IMR-90 (cell line): ENCODE data around the gene RNF224. TPM values are rescaled to one million over a fixed set of nuclear protein-coding genes. Genes with fewer than 3 reads are reported as not detected.

ENCODE experiments used
- ATAC-seq: fragments of 200-7000 bp; cut with Tn5 transposase; 2 replicates; pipeline ENCODE4 v1.9.1; 2020; ENCODE audit warnings: low read depth, mild to moderate bottlenecking, moderate library complexity
- BruUV-seq: library from RNA; stranded (reverse); fragments of 400-500 nt; replicated peaks from 2 replicates; lab custom pipeline; 2021; lab: Mats Ljungman, UMichigan
- CTCF ChIA-PET: fragments of 300-600 bp; formaldehyde crosslinking; extraction: SDS; loops from one replicate; lab custom pipeline; 2021; ENCODE audit warnings: antibody characterized with exemption; lab: Yijun Ruan, JAX
- POLR2A ChIA-PET: fragments of 300-600 bp; sonication (Branson Sonifier 250); formaldehyde crosslinking; loops from one replicate; lab custom pipeline; 2022; ENCODE audit warnings: antibody characterized with exemption; ENCODE audit not compliant: unreplicated experiment; lab: Charles Lee
- DNase-seq: peaks from one replicate; pipeline ENCODE4 v3.0.0; 2013
- H2AFZ ChIP-seq: replicated peaks from 2 replicates; pipeline ENCODE3; 2013; ENCODE audit warnings: low read length, mild to moderate bottlenecking; ENCODE audit not compliant: poor library complexity
- H2AK5ac ChIP-seq: 2 replicates; pipeline ENCODE4 v1.6.1; 2013; ENCODE audit warnings: low read depth, low read length, inconsistent platforms
- H2AK9ac ChIP-seq: replicated peaks from 2 replicates; pipeline ENCODE3; 2013; ENCODE audit warnings: mild to moderate bottlenecking, low read depth, low read length, moderate library complexity; ENCODE audit not compliant: poor library complexity
- H2BK120ac ChIP-seq: 2 replicates; pipeline ENCODE4 v1.6.1; 2013; ENCODE audit warnings: low read depth, low read length, inconsistent platforms
- H2BK15ac ChIP-seq: 3 replicates; pipeline ENCODE4 v1.6.1; 2013; ENCODE audit warnings: low read depth, low read length, inconsistent platforms
- H2BK20ac ChIP-seq: 2 replicates; pipeline ENCODE4 v1.6.1; 2013; ENCODE audit warnings: low read depth, mild to moderate bottlenecking, inconsistent platforms, low read length, moderate library complexity
- H2BK5ac ChIP-seq: 2 replicates; pipeline ENCODE4 v1.6.1; 2013; ENCODE audit warnings: mild to moderate bottlenecking, low read depth, low read length, inconsistent platforms; ENCODE audit not compliant: poor library complexity, severe bottlenecking
- H3K14ac ChIP-seq: replicated peaks from 2 replicates; pipeline ENCODE4 v1.6.1; 2013; ENCODE audit warnings: low read depth, low read length, inconsistent platforms
- H3K18ac ChIP-seq: 2 replicates; pipeline ENCODE4 v1.6.1; 2013; ENCODE audit warnings: low read depth, low read length, control low read depth
- H3K23ac ChIP-seq: 2 replicates; pipeline ENCODE4 v1.6.1; 2013; ENCODE audit warnings: low read depth, low read length, inconsistent platforms
- H3K27ac ChIP-seq: 2 replicates; pipeline ENCODE4 v1.5.1; 2013; ENCODE audit warnings: mild to moderate bottlenecking, control low read depth, low read length; ENCODE audit not compliant: insufficient read depth
- H3K27me3 ChIP-seq: 2 replicates; pipeline ENCODE4 v1.6.1; 2013; ENCODE audit warnings: low read length; ENCODE audit not compliant: control insufficient read depth, insufficient read depth
- H3K36me3 ChIP-seq: 2 replicates; pipeline ENCODE4 v1.6.1; 2013; ENCODE audit warnings: low read length, mixed read lengths; ENCODE audit not compliant: control insufficient read depth, insufficient read depth
- H3K4ac ChIP-seq: 2 replicates; pipeline ENCODE4 v1.6.1; 2013; ENCODE audit warnings: low read depth, low read length, inconsistent platforms
- H3K4me1 ChIP-seq: 2 replicates; pipeline ENCODE4 v1.6.1; 2013; ENCODE audit warnings: low read length, mixed read lengths; ENCODE audit not compliant: control insufficient read depth, insufficient read depth
- H3K4me2 ChIP-seq: 2 replicates; pipeline ENCODE4 v1.6.1; 2013; ENCODE audit warnings: low read depth, mild to moderate bottlenecking, control low read depth, low read length, moderate library complexity
- H3K4me3 ChIP-seq: 2 replicates; pipeline ENCODE4 v1.5.1; 2013; ENCODE audit warnings: low read depth, mild to moderate bottlenecking, control low read depth, low read length, moderate library complexity; ENCODE audit not compliant: insufficient read depth
- H3K56ac ChIP-seq: 2 replicates; pipeline ENCODE4 v1.6.1; 2013; ENCODE audit warnings: low read length, inconsistent platforms; ENCODE audit not compliant: insufficient read depth; ENCODE audit errors: extremely low read depth
- H3K79me1 ChIP-seq, 2 experiments: 2 replicates each; pipeline ENCODE4 v1.6.1; 2013; ENCODE audit warnings: low read length in 2 of 2, inconsistent platforms in 1 of 2, low read depth in 1 of 2
- H3K9ac ChIP-seq: 2 replicates; pipeline ENCODE4 v1.6.1; 2013; ENCODE audit warnings: low read depth, low read length, control low read depth
- H3K9me1 ChIP-seq: 2 replicates; pipeline ENCODE4 v1.6.1; 2013; ENCODE audit warnings: low read length, inconsistent platforms; ENCODE audit not compliant: insufficient read depth
- H3K9me3 ChIP-seq: 2 replicates; pipeline ENCODE4 v1.6.1; 2013; ENCODE audit warnings: low read length; ENCODE audit not compliant: control insufficient read depth, insufficient read depth
- H4K20me1 ChIP-seq: 2 replicates; pipeline ENCODE4 v1.6.1; 2013; ENCODE audit warnings: low read length, inconsistent platforms; ENCODE audit not compliant: insufficient read depth
- H4K5ac ChIP-seq: 2 replicates; pipeline ENCODE4 v1.6.1; 2013; ENCODE audit warnings: mild to moderate bottlenecking, low read depth, low read length, control low read depth
- H4K8ac ChIP-seq, 2 experiments: 2 replicates each; pipeline ENCODE4 v1.6.1; 2013; ENCODE audit warnings: low read depth in 2 of 2, low read length in 2 of 2, control low read depth in 1 of 2, inconsistent platforms in 1 of 2
- H4K91ac ChIP-seq: 2 replicates; pipeline ENCODE4 v1.6.1; 2013; ENCODE audit warnings: low read depth, low read length, inconsistent platforms; ENCODE audit not compliant: insufficient read depth
- BHLHE40 ChIP-seq: fragments of 150-350 bp; IDR thresholded peaks from 2 replicates; pipeline ENCODE4 v1.6.1; 2016; ENCODE audit warnings: mild to moderate bottlenecking, low read depth, low read length
- CHD1 ChIP-seq: IDR thresholded peaks from 2 replicates; pipeline ENCODE4 v1.6.1; 2012; ENCODE audit warnings: low read depth, low read length, improper control_type of control experiment
- CTCF ChIP-seq: conservative IDR thresholded peaks from 2 replicates; pipeline ENCODE4 v1.5.1; 2012; ENCODE audit warnings: mild to moderate bottlenecking, low read depth, low read length, improper control_type of control experiment
- MAFK ChIP-seq: IDR thresholded peaks from 2 replicates; pipeline ENCODE4 v1.6.1; 2012; ENCODE audit warnings: low read depth, low read length, improper control_type of control experiment
- MXI1 ChIP-seq: IDR thresholded peaks from 2 replicates; pipeline ENCODE4 v1.6.1; 2012; ENCODE audit warnings: low read depth, mild to moderate bottlenecking, low read length, moderate library complexity, borderline replicate concordance
- NFE2L2 ChIP-seq: fragments of 150-350 bp; IDR thresholded peaks from 2 replicates; pipeline ENCODE4 v1.6.1; 2016; ENCODE audit warnings: low read depth, mild to moderate bottlenecking, low read length
- RAD21 ChIP-seq: IDR thresholded peaks from 2 replicates; pipeline ENCODE4 v1.6.1; 2012; ENCODE audit warnings: low read length, improper control_type of control experiment
- RCOR1 ChIP-seq: IDR thresholded peaks from 2 replicates; pipeline ENCODE4 v1.6.1; 2012; ENCODE audit warnings: mild to moderate bottlenecking, low read length, improper control_type of control experiment; ENCODE audit not compliant: insufficient replicate concordance
- RFX5 ChIP-seq: IDR thresholded peaks from 2 replicates; pipeline ENCODE4 v1.8.0; 2012; ENCODE audit warnings: low read depth, mild to moderate bottlenecking, low read length, moderate library complexity
- USF2 ChIP-seq: fragments of 150-350 bp; IDR thresholded peaks from 2 replicates; pipeline ENCODE4 v1.6.1; 2017; ENCODE audit warnings: mild to moderate bottlenecking, antibody characterized with exemption, low read length, low read depth
- WGBS, 2 experiments: methylation state at CpG; one replicate each; pipeline versions ENCODE4 v1.1.5 to v1.1.7; 2013; ENCODE audit warnings: missing lambda C conversion rate in 2 of 2; ENCODE audit not compliant: insufficient read length in 1 of 2; ENCODE audit errors: extremely low coverage in 2 of 2; 5-methylcytosine and 5-hydroxymethylcytosine counted together
- dilution Hi-C: fragments of 300-500 bp; cut with HindIII; formaldehyde crosslinking; loops from one replicate; pipeline ENCODE4 v1.14.3; 2018; ENCODE audit warnings: low sequenced_read_pairs; ENCODE audit not compliant: unreplicated experiment
- in situ Hi-C: fragments of 300-500 bp; cut with MboI; formaldehyde crosslinking; loops from 3 replicates; pipeline ENCODE4 v1.14.3; 2019; ENCODE audit warnings: low sequenced_read_pairs, inconsistent platforms, mixed read lengths
- intact Hi-C: fragments of 100-400 bp; cut with micrococcal nuclease; formaldehyde crosslinking; loops from 2 replicates; pipeline ENCODE4 v1.10.0; 2022
- polyA plus RNA-seq, 3 experiments: library from polyadenylated mRNA; depleted of rRNA; stranded (reverse); fragments of >200 nt; gene quantifications; 2 replicates each; pipeline ENCODE4 v1.2.3, GENCODE V29; 2012; ENCODE audit warnings: low replicate concordance in 1 of 3
- total RNA-seq: library from RNA; depleted of rRNA; stranded (reverse); fragments of >200 nt; gene quantifications from 2 replicates; pipeline ENCODE4 v1.2.3, GENCODE V29; 2012

RNF224 gene
- total and polyA plus RNA-seq, 2 of the 4 experiments (the other 2 are of a cell fraction), result not detected

GRCh38 chr9:137247916-137248175 is 20.5 kb downstream of the RNF224 start:
- H2BK15ac ChIP-seq, result no peak overlapping the region
- ChIA-PET POLR2A (no interaction called here), CTCF (no interaction called here)
- no peak overlapping the region for H2BK120ac ChIP-seq
- H3K36me3 ChIP-seq, result peaks cover 9% of the 10 kb centered on the region
- no peak overlapping the region for H2AK5ac ChIP-seq
- H3K4me2 ChIP-seq, result no peak overlapping the region
- H3K56ac ChIP-seq, result no peak overlapping the region
- H2AK9ac ChIP-seq, result peak overlapping the region; percentile 58
- H3K79me1 ChIP-seq, result peaks cover 3 to 17% of the 10 kb centered on the region in 2 experiments; a peak in 3 of 4 replicates
- H2AFZ ChIP-seq, result no peak overlapping the region
- dilution Hi-C loops (no loop called here), in situ Hi-C loops (no loop called here), intact Hi-C loops (no loop called here)
- H3K4me1 ChIP-seq, result peaks cover 5% of the 10 kb centered on the region; the same call in 1 of the 2 replicates
- H3K14ac ChIP-seq, result no peak overlapping the region
- no peak overlapping the region for H4K5ac ChIP-seq
- no peak overlapping the region for H3K4me3 ChIP-seq
- H3K18ac ChIP-seq, result no peak overlapping the region
- no peak overlapping the region for H3K23ac ChIP-seq
- no peak overlapping the region for H2BK5ac ChIP-seq
- H3K9ac ChIP-seq, result no peak overlapping the region
- no peak for ATAC-seq
- H3K4ac ChIP-seq, result no peak overlapping the region
- H4K91ac ChIP-seq, result no peak overlapping the region
- peaks cover 19% of the 10 kb centered on the region for H4K20me1 ChIP-seq
- no peak overlapping the region for H2BK20ac ChIP-seq
- WGBS, 2 experiments, result no CpG with 5 or more reads among the region's 6 CpGs
- TF ChIP-seq NFE2L2 (no peak), RCOR1 (no peak), MXI1 (no peak), CTCF (no peak), CHD1 (no peak), MAFK (no peak), RAD21 (no peak), USF2 (no peak), BHLHE40 (no peak), RFX5 (no peak)
- no peak for DNase-seq
- no peak overlapping the region for H4K8ac ChIP-seq
- peaks cover 4% of the 10 kb centered on the region for H3K9me1 ChIP-seq
- BruUV-seq, result no TSS peak
- H3K27me3 ChIP-seq, result no peaks in the 10 kb centered on the region
- H3K27ac ChIP-seq, result no peak overlapping the region
- no peaks in the 10 kb centered on the region for H3K9me3 ChIP-seq
